Measurements from ENCODE around the gene FAM180B.
"Not testable (repeated sequence)": the region's sequence is repeated elsewhere in the genome, so short reads cannot be mapped to it uniquely, and the experiment has no call there.

The FAM180B gene

DNA sequence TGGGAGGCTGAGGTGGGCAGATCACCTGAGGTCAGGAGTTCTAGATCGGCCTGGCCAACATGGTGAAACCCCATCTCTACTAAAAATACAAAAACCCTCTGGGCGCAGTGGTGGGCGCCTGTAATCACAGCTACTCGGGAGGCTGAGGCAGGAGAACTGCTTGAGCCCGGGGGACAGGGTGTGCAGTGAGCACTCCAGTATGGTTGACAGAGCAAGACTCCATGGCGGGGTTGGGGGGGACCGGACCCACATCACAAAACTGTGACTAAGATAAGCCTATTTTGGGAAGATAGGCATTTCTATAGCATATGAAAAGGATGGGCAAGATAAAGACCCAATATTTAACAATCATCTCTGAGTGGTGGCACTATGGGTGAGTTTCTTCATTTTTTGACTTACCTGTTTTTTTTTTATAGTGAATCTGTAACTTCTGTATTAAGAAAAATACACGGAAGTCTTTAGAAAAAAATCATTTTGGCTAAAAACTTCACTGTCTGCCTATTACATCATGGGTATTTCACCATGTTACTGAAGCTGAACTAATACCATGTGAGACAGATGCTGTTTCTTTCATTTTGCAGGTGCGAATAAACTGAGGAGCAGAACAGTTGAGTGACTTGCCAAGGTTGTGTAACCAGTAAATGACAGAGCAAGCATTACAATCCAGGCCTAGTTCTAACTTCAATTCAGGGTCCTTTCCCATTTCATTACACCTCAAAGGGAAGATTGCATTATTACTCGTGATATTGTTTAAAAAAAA is 36.0 kb upstream of the FAM180B start:
- peak in 1 of 2 donors; percentile 48 for DNase-seq (ENCODE audit: low read depth in 2 of 2)
- no peak overlapping the region for H3K4me3 ChIP-seq (replicated peaks in 1 of 2; ENCODE audit: low read depth in 2 of 2, low read length in 2 of 2)

DNA sequence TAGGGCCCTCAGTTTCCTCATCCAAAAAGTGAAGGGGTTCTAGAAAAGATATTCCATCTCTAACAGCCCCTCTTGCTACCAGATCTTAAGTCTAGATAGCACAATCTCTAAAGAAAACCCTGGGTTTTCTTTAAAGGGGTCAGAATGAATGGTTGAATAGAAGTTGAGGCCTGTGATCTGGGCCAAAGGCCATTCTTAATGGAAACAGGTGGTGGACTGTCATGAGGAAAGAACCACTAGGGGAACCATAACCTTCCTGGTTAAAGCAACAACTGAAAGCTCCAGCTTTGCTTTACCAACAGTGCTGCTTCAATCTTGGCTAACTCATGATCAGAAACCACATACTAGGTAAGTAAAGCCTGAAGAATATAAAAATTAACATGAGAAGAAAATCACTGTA is 35.4 kb upstream of the FAM180B start:
- TF ChIP-seq, protein P1, sequence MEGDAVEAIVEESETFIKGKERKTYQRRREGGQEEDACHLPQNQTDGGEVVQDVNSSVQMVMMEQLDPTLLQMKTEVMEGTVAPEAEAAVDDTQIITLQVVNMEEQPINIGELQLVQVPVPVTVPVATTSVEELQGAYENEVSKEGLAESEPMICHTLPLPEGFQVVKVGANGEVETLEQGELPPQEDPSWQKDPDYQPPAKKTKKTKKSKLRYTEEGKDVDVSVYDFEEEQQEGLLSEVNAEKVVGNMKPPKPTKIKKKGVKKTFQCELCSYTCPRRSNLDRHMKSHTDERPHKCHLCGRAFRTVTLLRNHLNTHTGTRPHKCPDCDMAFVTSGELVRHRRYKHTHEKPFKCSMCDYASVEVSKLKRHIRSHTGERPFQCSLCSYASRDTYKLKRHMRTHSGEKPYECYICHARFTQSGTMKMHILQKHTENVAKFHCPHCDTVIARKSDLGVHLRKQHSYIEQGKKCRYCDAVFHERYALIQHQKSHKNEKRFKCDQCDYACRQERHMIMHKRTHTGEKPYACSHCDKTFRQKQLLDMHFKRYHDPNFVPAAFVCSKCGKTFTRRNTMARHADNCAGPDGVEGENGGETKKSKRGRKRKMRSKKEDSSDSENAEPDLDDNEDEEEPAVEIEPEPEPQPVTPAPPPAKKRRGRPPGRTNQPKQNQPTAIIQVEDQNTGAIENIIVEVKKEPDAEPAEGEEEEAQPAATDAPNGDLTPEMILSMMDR (IDR thresholded peaks at IDR 0.05; ENCODE audit: low read depth, low read length) = peak; percentile 40
- peak in 1 of 2 donors; percentile 44 for DNase-seq (ENCODE audit: low read depth in 2 of 2)
- peak overlapping the region in 1 of 2 donors; percentile 97 for H3K4me3 ChIP-seq (replicated peaks in 1 of 2; ENCODE audit: low read depth in 2 of 2, low read length in 2 of 2)

More for the DNA sequence above, 36.0 kb upstream of the FAM180B start:
- TF ChIP-seq, protein P1 (IDR thresholded peaks at IDR 0.05; ENCODE audit: low read depth, low read length) = no peak

DNA sequence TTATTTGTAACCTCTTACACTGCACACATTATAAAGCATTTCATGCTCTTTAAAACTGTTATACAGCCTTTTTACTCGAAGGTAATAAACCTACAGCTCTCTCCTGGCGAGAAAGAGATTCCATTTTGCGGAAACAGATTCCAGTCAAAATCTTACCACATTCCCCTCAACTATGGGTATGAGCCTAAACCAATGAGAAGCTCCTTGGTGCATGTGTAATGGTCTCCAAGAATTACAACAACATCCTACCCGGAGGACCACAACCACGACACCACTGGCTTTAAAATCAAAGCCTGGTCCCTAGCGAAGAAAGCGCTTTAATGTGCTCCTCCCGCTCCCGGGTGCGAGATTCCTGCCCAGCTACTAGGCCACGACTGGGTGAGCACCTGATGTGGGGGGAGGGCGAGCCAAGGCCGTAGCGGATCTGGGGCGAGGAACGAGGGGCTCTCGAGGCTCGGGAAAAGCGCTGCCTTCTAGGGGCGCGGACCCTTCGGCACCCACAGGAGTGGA is 34.4 kb upstream of the FAM180B start:
- peak; percentile 51 to 60 for DNase-seq (ENCODE audit: low read depth in 2 of 2)
- TF ChIP-seq, protein P1 (IDR thresholded peaks at IDR 0.05; ENCODE audit: low read depth, low read length) = no peak
- peak overlapping the region; percentile 97 to 98 for H3K4me3 ChIP-seq (replicated peaks in 1 of 2; ENCODE audit: low read depth in 2 of 2, low read length in 2 of 2)

DNA sequence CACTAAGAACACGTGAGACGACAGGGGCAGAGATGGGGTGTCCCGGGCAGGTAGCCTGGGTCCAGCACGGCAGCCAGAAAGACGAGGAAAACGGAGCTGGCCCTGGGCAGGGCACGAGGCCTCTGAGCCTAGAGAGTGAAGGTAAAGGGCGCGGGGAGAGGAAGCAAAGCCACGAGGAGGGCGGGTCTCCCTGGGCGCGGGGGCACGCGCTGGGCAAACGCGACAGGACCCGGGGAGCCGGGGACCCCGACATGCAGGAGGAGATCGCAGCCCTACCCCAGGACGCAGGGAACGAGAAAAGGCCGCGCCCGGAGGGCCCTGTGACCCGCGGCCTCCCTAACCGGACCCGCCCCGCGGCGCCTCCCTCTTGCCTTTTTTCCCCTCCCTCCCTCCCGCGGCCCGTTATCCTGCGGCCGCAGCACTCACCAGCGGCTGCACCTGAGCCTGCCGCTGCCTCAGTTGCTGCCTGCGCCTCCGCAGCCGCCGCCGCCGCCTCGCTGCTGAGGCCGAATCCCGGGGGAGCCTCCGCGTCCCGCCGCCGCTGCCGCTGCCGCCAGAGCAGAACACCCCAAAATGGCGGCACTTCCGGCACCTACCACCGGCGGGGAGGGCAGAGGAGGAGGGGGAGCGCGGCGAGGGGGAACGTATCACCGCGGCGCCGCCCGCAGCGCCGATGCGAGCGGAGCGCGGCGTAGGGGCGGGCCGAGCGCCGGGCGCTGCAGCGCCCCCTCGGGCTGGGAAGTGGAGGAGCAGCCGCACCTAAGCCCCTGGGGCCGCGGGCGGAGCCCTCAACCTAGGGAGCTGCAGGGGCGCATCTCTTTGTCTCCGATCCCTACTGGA is 33.7 kb upstream of the FAM180B start, which contains the start of gene CELF1:
TSS of gene CELF1 (minus strand) at position 567 of the 840 bp plus-strand sequence. CDS start 53,609 bp downstream, outside the sequence.
- H3K4me3 ChIP-seq (replicated peaks in 1 of 2; ENCODE audit: low read depth in 2 of 2, low read length in 2 of 2) = peak within 1 kb of the TSS; percentile 97 to 98
- peak; percentile 85 to 92 for DNase-seq (ENCODE audit: low read depth in 2 of 2)
- TF ChIP-seq, protein P1 (IDR thresholded peaks at IDR 0.05; ENCODE audit: low read depth, low read length) = peak; percentile 55

DNA sequence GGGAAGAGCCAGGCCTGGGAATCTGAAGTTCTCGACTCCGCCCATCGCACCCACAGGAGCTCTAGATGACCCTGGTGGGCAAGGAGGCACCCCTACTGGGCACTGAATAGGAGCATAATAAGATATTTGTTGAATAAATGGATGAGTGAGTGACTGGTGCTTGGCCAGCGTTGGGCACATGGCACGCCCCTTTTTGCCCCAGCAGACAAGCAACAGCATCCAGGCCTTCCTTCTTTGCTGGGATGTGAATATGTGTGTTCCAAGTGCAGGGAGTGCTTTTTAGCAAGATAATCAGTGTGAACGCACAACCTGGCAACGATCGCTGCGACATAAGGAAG is 33.1 kb upstream of the FAM180B start:
- peak overlapping the region; percentile 43 to 52 for H3K4me3 ChIP-seq (replicated peaks in 1 of 2; ENCODE audit: low read depth in 2 of 2, low read length in 2 of 2)
- TF ChIP-seq, protein P1 (IDR thresholded peaks at IDR 0.05; ENCODE audit: low read depth, low read length) = no peak
- DNase-seq (ENCODE audit: low read depth in 2 of 2) = peak in 1 of 2 donors; percentile 55

DNA sequence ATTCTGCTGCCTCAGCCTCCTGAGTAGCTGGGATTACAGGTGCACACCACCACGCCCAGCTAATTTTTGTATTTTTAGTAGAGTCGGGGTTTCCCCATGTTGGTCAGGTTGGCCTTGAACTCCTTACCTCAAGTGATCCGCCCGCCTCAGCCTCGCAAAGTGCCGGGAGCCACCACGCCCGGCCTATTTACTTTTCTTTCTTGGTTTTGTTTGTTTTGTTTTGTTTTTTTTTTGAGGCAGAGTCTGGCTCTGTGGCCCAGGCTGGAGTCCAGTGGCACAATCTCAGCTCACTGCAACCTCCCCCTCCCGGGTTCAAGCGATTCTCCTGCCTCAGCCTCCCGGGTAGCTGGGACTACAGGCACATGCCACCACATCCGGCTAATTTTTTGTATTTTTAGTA is 29.5 kb upstream of the FAM180B start:
- not testable (repeated sequence) for H3K4me3 ChIP-seq (replicated peaks in 1 of 2; ENCODE audit: low read depth in 2 of 2, low read length in 2 of 2); DNase-seq (ENCODE audit: low read depth in 2 of 2)

DNA sequence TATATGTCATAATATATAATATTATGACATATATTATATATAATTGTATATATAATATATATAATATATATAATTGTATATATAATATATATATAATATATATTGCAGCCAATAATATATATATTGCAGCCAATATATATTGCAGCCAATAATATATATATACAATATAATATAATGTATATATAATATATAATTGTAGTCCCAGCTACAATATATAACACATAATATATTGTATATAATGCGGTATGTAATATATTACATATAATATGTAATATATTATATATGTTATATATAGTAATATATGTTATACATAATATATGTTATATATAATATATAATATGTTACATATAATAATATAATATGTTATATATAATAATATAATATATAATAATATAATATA is 27.8 kb upstream of the FAM180B start:
- no peak for DNase-seq (ENCODE audit: low read depth in 2 of 2)
- H3K4me3 ChIP-seq (replicated peaks in 1 of 2; ENCODE audit: low read depth in 2 of 2, low read length in 2 of 2) = no peak overlapping the region
- TF ChIP-seq, protein P1 (IDR thresholded peaks at IDR 0.05; ENCODE audit: low read depth, low read length) = no peak
